ENCODE measurements around the gene HMGN1.

DNA sequence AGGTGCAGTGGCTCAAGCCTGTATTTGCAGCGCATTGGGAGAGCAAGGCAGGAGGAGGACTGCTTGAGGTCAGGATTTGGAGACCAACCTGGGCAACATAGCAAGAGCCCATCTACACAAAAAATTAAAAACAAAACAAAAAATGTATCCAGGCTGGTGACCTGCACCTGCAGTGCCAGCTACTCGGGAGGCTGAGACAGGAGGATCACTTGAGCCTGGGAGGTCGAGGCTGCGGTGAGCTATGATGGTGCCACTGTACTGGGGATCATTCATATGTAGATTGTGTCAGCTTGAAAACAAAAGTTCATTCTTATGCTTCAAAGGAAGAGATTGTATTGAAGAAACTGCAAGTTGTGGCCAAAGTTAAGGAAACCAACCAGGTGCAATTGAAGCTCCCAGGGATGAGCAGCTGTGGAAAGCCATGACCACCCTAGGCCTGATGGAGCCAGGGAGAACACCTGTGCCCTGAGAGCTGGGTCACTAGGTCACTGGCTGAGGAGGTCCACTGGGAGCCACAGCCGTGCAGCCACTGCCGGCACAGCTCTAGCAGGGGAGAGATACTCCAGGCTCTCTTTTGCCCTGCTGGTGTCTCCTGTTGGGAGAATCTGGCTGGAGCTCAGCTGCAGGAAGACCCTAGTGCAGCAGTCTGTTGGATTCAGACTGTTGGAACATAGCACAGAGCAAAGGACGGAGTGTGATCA is 22.1 kb downstream of the HMGN1 start:
- TF ChIP-seq, protein P1, sequence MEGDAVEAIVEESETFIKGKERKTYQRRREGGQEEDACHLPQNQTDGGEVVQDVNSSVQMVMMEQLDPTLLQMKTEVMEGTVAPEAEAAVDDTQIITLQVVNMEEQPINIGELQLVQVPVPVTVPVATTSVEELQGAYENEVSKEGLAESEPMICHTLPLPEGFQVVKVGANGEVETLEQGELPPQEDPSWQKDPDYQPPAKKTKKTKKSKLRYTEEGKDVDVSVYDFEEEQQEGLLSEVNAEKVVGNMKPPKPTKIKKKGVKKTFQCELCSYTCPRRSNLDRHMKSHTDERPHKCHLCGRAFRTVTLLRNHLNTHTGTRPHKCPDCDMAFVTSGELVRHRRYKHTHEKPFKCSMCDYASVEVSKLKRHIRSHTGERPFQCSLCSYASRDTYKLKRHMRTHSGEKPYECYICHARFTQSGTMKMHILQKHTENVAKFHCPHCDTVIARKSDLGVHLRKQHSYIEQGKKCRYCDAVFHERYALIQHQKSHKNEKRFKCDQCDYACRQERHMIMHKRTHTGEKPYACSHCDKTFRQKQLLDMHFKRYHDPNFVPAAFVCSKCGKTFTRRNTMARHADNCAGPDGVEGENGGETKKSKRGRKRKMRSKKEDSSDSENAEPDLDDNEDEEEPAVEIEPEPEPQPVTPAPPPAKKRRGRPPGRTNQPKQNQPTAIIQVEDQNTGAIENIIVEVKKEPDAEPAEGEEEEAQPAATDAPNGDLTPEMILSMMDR (IDR thresholded peaks at IDR 0.05), result no peak
- TF ChIP-seq GATA2 (CRISPR knock-in tag; IDR thresholded peaks at IDR 0.05) (no peak), RXRA (IDR thresholded peaks at IDR 0.05; ENCODE audit: borderline replicate concordance, low read depth) (no peak)

Data from SK-N-SH (cell line).